Measurements from ENCODE around the gene SLC9A5. TPM values are rescaled to one million over a fixed set of nuclear protein-coding genes. Genes with fewer than 3 reads are reported as not detected.

SLC9A5 gene
- total RNA-seq, 1 donor from 2014 or later: 1.4 TPM

GRCh38 chr16:67304020-67304419 is 55.2 kb downstream of the SLC9A5 start:
- TF ChIP-seq, protein P1, sequence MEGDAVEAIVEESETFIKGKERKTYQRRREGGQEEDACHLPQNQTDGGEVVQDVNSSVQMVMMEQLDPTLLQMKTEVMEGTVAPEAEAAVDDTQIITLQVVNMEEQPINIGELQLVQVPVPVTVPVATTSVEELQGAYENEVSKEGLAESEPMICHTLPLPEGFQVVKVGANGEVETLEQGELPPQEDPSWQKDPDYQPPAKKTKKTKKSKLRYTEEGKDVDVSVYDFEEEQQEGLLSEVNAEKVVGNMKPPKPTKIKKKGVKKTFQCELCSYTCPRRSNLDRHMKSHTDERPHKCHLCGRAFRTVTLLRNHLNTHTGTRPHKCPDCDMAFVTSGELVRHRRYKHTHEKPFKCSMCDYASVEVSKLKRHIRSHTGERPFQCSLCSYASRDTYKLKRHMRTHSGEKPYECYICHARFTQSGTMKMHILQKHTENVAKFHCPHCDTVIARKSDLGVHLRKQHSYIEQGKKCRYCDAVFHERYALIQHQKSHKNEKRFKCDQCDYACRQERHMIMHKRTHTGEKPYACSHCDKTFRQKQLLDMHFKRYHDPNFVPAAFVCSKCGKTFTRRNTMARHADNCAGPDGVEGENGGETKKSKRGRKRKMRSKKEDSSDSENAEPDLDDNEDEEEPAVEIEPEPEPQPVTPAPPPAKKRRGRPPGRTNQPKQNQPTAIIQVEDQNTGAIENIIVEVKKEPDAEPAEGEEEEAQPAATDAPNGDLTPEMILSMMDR (IDR thresholded peaks at IDR 0.05; ENCODE audit: partially characterized antibody, unreplicated experiment): no peak
- no peak overlapping the region for H3K4me3 Mint-ChIP-seq (ENCODE audit: unreplicated experiment)
- H3K4me1 Mint-ChIP-seq (ENCODE audit: low read depth, unreplicated experiment): no peaks in the 10 kb centered on the region
- no peaks in the 10 kb centered on the region for H3K9me3 Mint-ChIP-seq (ENCODE audit: unreplicated experiment)
- H3K36me3 Mint-ChIP-seq (ENCODE audit: unreplicated experiment): no peaks in the 10 kb centered on the region
- H3K27me3 Mint-ChIP-seq (ENCODE audit: unreplicated experiment): peaks cover 2% of the 10 kb centered on the region
- DNase-seq: no peak
- no peak overlapping the region for H3K27ac Mint-ChIP-seq (ENCODE audit: unreplicated experiment)

DNA sequence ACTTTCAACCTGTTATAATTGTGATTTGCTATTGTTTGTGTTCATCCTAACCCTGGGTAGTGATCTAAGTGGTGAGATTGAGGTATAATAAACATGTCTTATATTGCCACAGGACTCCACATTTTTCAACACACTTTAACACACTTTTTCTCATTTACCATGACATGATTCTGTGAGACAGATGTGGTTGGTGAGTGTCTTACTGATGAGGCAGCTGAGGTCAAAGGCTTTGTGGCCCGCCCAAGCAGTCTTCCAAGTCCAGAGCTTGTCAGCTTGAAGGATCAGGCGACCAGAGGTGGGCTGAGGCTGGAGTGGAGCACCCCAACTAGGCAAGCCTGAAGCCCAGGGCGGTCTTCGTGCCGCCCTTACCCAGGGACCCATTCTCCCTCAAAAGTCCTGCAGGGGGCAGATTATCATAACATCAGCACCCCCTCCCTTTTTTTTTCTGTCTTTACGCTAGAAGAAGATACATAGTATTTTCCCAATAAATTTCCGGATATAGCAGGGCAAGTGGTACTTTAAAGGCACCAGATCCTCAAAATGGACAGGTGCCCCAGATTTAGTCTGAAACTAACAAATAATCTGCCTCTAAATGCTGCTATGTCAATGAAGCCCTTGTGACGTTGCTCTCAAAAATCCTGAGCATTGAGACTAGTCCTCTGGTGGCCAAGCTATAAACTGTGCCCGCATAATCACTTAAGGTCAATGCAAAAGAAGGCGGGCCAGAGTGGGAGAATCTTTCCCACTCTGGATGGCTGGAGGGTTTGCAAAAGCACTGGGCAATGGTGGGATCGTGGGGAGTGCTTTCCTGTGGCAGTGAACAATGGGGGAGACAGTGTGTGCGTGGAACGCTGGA is 56.7 kb downstream of the SLC9A5 start:
- H3K4me1 Mint-ChIP-seq (ENCODE audit: low read depth, unreplicated experiment): no peaks in the 10 kb centered on the region
- H3K4me3 Mint-ChIP-seq (ENCODE audit: unreplicated experiment): no peak overlapping the region
- no peak for DNase-seq
- no peak overlapping the region for H3K27ac Mint-ChIP-seq (ENCODE audit: unreplicated experiment)
- H3K36me3 Mint-ChIP-seq (ENCODE audit: unreplicated experiment): no peaks in the 10 kb centered on the region
- no peaks in the 10 kb centered on the region for H3K9me3 Mint-ChIP-seq (ENCODE audit: unreplicated experiment)
- H3K27me3 Mint-ChIP-seq (ENCODE audit: unreplicated experiment): peaks cover 2% of the 10 kb centered on the region
- TF ChIP-seq, protein P1 (IDR thresholded peaks at IDR 0.05; ENCODE audit: partially characterized antibody, unreplicated experiment): no peak

- Mint-ChIP-seq H3K9me3 (ENCODE audit: unreplicated experiment) (no peaks in the 10 kb centered on the region), H3K4me1 (ENCODE audit: low read depth, unreplicated experiment) (no peaks in the 10 kb centered on the region), H3K4me3 (ENCODE audit: unreplicated experiment) (no peak overlapping the region), H3K36me3 (ENCODE audit: unreplicated experiment) (no peaks in the 10 kb centered on the region), H3K27me3 (ENCODE audit: unreplicated experiment) (peaks cover 4% of the 10 kb centered on the region), H3K27ac (ENCODE audit: unreplicated experiment) (no peak overlapping the region)
- DNase-seq: no peak
- TF ChIP-seq, protein P1 (IDR thresholded peaks at IDR 0.05; ENCODE audit: partially characterized antibody, unreplicated experiment): no peak
Measured at GRCh38 chr16:67310561-67310960, 61.8 kb downstream of the SLC9A5 start.

DNA sequence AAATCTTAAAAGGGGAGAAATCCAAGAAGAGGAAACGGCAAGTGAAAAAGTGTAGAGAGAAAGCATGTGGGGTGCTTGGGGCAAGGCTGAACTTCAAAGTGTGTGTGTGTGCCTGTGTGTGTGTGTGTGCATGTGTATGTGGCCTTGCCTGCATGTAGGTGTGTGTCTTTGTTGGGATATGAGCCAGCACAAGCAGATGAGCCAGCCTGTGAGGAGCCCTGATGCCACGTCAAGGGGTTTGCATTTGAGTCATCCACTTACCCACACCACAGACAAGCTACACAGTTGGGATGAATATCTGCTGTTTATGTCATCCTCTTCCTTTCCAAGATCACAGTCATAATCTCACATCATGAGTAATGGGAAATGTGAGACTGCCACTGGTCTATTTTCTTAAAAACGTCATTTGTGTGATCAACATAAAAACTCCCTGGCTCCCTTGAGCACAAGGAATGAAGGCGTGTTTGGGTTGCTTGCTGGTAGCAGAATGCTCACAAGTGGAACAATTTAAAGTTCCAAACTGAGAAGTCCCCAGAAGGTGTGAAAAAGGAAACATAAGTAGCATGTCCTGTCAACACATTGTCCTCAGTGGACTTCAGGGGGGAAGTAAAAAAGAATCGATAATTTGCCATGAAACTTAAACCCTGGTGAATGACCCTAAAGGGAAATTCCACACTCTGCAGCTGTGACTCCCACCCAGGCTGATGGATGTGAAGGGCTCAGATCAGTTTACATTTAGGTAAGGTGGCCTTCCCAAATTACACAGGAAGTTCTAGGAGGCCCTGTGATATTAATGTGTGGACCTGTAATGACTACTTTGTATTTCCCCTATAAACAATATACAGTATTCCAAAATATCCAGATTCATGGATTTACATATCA is 63.1 kb downstream of the SLC9A5 start:
- Mint-ChIP-seq H3K4me3 (ENCODE audit: unreplicated experiment) (no peak overlapping the region), H3K4me1 (ENCODE audit: low read depth, unreplicated experiment) (no peaks in the 10 kb centered on the region), H3K27ac (ENCODE audit: unreplicated experiment) (no peak overlapping the region), H3K36me3 (ENCODE audit: unreplicated experiment) (no peaks in the 10 kb centered on the region), H3K27me3 (ENCODE audit: unreplicated experiment) (peaks cover 2% of the 10 kb centered on the region), H3K9me3 (ENCODE audit: unreplicated experiment) (no peaks in the 10 kb centered on the region)
- TF ChIP-seq, protein P1 (IDR thresholded peaks at IDR 0.05; ENCODE audit: partially characterized antibody, unreplicated experiment): no peak
- DNase-seq: no peak
